ENCODE results near the gene GSTA3.
"Not testable (repeated sequence)": the region's sequence is repeated elsewhere in the genome, so short reads cannot be mapped to it uniquely, and the experiment has no call there.

The GSTA3 gene

DNA sequence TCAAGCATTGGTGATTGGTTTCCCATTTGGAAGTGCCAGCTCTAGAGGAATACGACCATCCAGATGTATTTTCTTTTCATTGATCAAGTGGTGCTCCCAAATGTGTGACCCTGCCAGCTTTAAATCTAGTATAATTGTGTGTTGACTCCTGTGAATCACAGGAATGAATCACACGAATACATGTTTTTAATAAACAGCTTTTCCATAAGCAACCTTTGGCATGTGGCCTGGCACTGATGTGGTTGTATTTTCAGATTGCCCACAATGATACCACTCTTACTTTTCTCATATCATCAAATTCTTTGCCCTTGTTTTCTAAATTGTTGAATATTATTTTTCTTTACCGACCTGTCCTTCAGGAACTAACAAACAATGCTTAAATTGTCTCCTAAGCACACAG is 367 bp downstream of the GSTA3 start:
- no peak for DNase-seq

DNA sequence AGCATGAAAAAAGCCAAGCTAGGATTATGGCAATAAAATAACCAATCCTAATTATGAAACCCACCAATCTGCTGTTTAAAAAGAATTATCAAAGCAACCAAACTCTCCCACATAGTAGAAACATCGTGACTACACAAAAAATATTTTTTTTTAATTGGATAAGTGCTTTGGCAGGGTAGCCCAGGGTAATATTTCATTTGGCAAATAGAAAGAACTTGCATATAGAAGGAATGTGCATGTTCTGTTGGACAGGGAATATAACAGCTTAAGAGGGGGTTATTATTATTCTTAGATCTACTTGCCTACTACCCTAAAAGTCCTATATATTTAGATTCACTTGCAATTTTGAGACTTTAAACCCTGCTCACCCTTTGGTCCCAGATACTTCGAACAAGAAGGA is 972 bp downstream of the GSTA3 start:
- DNase-seq: no peak

DNA sequence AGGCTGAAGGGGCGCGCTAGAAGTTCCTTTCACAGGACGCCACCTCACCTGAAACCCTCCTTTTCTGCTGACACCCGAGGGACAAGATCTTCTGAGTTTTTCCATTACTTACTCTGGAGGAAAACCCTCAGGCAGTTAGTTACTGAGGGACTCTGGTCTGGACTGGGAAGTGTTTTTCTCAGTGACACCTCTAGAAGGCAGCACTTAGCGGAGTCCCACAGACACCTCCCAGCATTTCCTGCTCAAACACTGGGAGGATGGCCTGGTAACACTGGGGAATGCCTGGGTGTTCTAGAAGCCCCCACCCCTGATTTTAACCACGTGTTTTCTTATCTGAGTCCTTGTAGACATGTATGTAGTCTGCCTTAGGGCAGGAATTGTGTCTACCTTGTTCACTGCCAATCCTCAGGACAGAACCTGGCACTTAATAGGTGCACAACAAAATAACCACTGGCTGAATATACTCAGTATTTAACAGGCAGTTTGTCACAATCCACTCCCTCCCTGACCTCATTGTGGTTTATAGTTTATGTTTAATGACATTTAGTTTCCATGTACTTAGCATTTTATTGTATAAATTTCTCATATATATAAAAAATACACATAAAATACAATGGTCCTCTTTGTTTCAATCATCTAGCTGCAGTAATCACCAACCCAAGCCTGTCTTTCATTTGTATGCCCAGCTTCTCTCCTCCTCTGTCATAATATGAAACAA is 4.8 kb downstream of the GSTA3 start:
- no peak for DNase-seq

DNA sequence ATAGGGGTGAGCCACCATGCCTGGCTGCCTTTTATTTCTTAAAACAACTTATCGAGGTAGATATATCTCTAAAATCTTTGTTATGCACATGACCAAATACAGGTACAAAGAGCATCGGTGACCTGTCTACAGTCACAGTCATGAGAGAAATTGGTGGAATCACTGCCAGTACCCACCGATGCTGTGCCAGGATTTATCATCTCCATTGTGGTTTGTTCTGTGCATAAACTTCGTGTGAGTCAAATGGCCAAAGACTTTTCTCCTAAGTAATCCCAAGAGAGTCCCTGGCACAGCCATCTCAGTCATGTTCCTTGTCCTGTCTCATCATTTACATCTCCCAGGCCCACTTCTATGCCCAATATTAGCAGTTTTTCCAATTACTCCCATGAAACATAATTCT is 9.0 kb downstream of the GSTA3 start:
- DNase-seq: no peak

GRCh38 chr6:52895790-52896189 is 13.7 kb downstream of the GSTA3 start:
- not testable (repeated sequence) for DNase-seq

DNA sequence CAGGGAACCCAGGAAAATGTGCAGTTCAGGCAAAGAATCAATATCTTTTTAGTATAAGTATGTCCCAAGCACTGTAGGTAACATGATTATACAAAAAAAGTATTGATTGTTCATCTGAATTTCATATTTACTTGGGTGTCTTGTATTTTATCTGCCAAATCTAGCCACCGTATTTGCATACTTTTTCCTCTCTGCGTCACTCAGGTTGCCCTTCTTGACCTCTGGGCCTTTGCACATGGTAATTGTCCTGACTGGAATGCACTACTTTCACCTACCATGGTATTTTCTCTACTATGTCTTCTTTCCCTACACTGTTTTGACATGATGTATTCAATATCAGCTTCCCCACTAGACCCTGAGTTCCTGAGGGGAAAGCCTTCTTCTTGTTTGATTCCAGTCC is 15.2 kb downstream of the GSTA3 start:
- DNase-seq: no peak

DNA sequence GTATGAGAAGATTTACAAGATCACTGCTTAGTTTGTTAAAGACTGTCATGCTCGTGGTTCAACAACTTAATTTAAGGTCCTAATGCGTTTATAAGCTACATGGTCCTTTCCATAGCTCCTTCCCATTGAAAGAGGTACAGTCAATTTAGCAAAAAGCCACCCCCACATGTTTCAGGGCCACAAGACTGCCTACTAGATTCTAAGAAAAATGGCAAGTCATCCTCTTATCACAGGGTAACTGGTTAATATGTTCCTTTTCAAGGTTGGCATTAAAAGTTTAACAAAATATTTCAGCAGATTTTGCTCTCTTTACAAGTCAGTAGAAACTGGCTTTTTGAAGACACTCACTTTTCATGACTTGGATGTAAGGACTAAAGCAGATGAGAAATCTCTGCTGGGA is 15.7 kb downstream of the GSTA3 start:
- DNase-seq: no peak

GRCh38 chr6:52893221-52893620 is 16.3 kb downstream of the GSTA3 start:
- no peak for DNase-seq

DNA sequence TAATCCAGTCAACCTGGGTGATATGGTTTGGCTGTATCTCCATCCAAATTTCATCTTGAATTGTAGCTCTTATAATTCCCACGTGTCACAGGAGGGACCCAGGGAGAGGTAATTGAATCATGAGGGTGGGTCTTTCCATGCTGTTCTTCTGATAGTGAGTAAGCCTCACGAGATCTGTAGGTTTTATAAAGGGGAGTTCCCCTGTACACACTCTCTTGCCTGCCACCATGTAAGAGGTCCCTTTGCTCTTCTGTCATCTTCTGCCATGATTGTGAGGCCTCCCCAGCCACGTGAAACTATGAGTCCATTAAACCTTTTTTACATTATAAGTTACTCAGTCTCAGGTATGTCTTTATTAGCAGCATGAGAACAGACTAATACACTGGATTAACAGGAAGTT is 19.5 kb downstream of the GSTA3 start:
- no peak for DNase-seq

GRCh38 chr6:52887910-52888524 is 21.5 kb downstream of the GSTA3 start:
- no peak for DNase-seq

DNA sequence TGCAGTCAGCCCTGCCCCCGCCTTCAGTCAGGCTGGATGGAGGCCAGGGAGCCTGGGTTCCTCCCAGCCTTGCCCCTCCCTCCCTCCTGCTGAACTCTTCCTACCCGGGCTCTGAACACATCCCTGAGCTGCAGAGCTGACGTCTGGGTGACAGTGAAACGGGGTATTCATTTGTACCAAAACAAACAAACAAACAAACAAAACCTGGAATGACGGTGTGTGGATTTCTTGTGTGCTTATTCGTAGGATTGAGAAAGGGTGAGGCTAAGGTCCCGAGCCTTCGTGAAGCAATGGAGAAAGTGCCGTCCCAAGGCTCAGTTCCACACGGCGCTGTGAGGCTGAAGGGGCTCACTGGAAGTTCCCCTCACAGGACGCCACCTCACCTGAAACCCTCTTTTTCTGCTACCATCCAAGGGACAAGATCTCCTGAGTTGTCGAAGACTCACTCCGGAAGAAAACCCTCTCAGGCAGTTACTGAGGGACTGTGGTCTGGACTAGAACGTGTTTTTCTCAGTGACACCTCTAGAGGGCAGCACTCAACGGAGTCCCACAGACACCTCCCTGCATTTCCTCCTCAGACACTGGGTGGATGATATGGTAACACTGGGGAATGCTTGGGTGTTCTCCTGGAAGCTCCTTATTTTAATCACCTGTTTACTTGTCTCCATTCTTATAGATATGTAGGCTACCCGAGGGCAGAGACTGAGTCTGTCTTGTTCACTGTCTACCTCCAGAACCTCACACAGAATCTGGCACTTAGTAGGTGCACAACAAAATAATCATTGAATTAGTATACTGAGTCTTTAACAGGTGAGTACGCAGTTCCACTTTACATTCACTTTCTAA is 27.3 kb downstream of the GSTA3 start:
- DNase-seq: peak; percentile 73

DNA sequence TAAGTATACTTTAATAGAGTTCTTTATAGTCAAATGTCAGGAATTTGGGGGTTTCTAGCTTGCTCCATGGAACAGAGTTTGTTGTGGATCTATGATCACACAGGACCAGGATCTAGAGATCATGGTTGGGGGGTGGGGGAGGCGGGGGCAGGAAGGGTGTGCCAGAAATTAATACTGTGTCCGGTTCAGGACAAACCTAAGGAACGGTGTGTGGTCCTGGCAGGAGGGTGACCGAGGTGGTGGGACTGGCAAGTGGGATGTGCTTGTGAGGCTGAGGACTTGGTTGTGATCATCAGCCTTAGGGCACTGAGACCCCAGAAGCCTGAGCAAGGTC is 27.9 kb downstream of the GSTA3 start:
- DNase-seq: no peak

DNA sequence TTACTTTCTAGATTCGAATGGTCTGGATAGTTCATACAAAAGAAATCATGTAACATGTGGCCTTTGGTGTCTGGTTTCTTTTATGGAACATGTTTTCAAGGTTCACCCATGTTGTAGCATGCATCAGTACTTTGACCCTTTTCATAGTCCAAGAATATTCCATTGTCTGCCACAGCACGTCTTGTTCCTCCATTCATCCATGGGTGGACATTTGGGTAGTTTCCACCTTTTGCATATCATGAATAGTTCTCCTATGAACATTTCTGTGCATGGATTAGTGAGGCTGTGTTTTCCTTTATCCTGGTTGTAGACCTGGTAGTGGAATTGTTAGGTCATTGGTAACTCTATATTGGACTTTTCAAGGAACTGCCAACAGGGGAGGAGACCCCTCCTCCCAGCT is 31.7 kb downstream of the GSTA3 start:
- DNase-seq: no peak

DNA sequence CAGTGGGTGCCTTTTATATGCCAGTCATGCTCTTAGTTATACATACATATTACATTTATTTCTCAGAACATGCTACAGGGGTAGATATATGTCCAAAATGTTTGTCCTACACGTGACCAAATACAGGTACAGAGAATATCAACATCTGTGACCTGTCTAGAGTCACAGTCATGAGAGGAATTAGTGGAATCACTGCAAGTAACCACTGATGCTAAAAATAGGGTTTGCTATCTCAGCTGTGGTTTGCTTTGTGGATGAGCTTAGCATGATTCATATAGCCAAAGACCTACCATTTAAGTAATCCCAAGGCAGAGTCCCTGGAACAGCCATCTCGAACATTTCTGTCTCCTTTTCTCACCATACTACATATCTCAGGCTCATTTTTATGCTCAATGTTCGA is 32.3 kb downstream of the GSTA3 start:
- peak; percentile 80 for DNase-seq

GRCh38 chr6:52876056-52876787 is 33.3 kb downstream of the GSTA3 start:
- DNase-seq: no peak

DNA sequence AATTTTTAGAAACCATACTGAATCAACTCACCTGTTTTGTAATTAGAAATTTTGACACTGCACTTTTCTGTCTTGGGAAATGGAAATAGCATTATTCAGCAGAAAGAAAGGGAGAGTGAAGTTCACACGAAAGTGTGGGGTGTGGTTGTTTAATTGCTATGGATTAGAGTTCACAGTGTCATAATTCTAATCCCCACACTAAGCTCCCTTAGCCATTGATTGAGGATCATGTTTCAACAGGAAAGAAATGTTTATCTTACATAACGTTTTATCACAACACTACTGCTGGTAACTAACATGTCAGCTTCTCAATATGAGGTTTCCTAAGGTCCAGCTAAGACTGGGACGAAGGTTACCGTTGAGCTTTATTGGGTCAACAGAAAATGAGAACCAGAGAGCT is 37.5 kb downstream of the GSTA3 start:
- no peak for DNase-seq

DNA sequence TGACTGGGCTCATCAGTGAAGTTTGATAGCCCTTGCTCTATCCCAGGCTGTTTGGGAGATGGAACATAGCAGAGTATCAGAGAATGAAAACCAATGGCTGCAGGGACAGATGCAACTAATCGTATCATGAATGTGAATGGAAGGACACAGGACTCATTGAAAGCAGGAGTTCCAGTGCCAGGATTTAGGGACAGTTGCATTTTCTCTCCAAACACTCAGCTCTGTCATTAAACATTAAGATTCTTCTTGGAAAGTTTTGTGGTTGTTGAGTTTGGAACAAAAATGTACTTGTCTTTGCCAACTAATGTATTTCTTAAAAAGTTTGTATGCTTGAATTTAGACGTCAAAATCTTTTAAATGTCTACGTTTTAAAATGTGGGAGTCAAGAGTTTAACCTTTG is 37.9 kb downstream of the GSTA3 start:
- no peak for DNase-seq

GRCh38 chr6:52870335-52871091 is 39.0 kb downstream of the GSTA3 start:
- DNase-seq: peak; percentile 28

DNA sequence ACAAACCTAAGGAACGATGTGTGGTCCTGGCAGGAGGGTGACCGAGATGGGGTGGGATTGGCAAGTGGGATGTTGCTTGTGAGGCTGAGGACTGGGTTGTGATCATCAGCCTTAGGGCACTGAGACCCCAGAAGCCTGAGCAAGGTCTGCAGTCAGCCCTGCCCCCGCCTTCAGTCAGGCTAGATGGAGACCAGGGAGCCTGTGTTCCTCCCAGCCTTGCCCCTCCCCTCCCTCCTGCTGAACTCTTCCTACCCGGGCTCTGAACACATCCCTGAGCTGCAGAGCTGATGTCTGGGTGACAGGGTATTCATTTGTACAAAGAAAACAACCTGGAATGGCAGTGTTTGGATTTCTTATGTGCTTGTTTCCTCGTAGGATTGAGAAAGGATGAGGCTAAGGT is 40.6 kb downstream of the GSTA3 start:
- DNase-seq: not testable (repeated sequence)

DNA sequence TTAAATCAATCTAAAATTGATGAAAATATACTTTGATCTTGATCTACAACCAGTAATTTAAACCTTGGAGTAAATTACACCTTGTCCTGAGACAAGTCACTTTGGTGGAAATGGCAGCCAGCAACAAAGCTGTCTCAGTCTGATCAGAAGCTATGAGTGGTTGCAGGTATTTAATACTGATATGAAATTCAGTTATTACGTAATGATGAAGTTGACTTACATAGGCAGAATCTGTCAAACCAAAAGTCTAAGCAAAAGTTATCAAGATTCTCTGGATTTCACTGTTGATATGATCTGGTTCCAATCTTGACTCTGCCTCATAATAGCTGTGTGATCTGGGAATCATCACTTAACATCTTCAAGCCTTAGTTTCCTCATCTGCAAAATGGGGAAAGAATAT is 41.3 kb downstream of the GSTA3 start:
- DNase-seq: no peak

DNA sequence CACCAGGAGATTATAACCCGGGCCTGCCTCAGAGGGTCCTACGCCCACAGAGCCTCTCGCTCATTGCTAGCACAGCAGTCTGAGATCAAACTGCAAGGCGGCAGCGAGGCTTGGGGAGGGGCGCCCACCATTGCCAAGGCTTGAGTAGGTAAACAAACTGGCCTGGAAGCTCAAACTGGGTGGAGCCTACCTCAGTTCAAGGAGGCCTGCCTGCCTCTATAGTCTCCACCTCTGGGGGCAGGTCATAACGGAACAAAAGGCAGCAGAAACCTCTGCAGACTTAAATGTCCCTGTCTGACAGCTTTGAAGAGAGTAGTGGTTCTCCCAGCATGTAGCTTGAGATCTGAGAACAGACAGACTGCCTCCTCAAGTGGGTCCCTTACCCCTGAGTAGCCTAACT is 48.3 kb downstream of the GSTA3 start:
- DNase-seq: not testable (repeated sequence)

DNA sequence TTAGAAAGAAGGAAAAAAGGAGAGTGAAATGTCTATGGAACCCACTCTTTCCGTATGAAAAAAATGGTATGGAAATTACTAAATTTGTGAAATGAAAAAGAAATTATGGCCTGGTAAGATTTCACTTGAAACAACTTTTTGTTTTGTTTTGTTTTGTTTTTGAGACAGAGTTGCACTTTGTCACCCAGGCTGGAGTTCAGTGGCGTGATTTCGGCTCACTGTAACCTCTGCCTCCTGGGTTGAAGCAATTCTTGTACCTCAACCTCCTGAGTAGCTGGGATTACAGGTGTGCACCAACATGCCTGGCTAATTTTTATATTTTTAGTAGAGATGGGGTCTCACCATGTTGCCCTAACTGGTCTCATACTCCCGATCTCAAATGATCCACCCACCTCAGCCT is 51.1 kb downstream of the GSTA3 start:
- DNase-seq: no peak

GRCh38 chr6:52856137-52856536 is 53.4 kb downstream of the GSTA3 start:
- DNase-seq: peak; percentile 60
